ENCODE measurements around the gene LATS2.

LATS2 gene

DNA sequence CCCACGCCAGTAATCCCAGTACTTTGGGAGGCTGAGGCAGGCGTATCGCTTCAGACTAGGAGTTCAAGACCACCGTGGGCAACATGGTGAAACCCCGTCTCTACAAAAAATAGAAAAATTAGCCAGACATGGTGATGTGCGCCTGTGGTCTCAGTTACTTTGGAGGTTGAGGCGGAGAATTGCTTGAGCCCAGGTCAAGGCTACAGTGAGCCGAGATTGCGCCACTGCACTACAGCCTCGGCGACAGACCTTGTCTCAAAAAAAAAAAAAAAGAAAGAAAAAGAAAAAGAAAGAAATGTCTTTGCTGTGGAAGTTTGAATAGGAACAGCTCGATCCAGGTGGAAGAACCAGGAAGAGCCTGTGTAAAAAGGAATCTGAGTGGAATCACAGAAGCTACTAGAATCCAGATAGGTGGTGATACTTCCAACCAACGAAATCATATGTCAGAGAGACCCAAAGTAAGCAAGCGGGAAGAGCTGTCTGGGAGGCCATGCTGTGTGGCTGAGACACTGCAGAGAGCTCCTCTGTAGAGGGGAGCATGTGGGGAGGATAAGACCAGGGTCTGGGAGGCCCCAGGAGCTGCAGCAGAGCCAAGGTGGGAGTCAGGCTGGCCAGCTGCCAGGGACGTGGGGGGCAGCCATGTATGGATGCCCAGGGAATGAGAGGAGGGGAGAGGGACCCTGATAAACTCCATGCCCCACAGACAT, 21.1 kb downstream of the LATS2 start:
- H3K4me1 Mint-ChIP-seq = peaks cover 18% of the 10 kb centered on the region
- ATAC-seq (no peak), DNase-seq (no peak)
- no peaks in the 10 kb centered on the region for H3K9me3 Mint-ChIP-seq
- no peak overlapping the region for H3K27ac Mint-ChIP-seq
- H3K4me3 Mint-ChIP-seq = no peak overlapping the region
- H3K27me3 Mint-ChIP-seq = no peaks in the 10 kb centered on the region

GRCh38 chr13:21039097-21039800, 22.1 kb downstream of the LATS2 start:
- ATAC-seq (no peak), DNase-seq (no peak)
- Mint-ChIP-seq H3K27ac (peak overlapping the region in 1 of 2 donors; percentile 53), H3K4me1 (peaks cover 24% of the 10 kb centered on the region), H3K27me3 (no peaks in the 10 kb centered on the region), H3K9me3 (no peaks in the 10 kb centered on the region), H3K4me3 (no peak overlapping the region)

DNA sequence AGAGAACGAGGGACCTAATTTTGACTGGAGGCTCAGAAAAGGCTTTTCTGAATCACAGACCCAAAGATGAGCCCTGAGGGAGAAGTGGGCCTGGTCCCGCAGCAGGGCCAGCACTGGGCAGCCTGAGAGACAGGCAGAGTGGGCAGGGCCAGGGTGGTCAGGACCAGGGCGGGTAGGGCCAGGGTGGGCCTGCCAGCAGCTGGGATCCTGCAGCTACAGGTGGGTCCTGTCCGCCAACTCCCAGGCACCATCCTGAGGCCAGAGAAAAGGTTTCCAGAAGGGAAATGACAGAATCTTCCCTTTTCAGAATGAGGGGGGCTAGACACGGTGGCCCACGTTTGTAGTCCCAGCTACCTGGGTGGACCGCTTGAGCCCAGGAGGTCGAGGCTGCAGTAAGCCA, 23.7 kb downstream of the LATS2 start:
- Mint-ChIP-seq H3K27me3 (no peaks in the 10 kb centered on the region), H3K4me1 (peaks cover 24% of the 10 kb centered on the region), H3K9me3 (no peaks in the 10 kb centered on the region), H3K4me3 (no peak overlapping the region), H3K27ac (no peak overlapping the region)
- DNase-seq (no peak), ATAC-seq (no peak)

DNA sequence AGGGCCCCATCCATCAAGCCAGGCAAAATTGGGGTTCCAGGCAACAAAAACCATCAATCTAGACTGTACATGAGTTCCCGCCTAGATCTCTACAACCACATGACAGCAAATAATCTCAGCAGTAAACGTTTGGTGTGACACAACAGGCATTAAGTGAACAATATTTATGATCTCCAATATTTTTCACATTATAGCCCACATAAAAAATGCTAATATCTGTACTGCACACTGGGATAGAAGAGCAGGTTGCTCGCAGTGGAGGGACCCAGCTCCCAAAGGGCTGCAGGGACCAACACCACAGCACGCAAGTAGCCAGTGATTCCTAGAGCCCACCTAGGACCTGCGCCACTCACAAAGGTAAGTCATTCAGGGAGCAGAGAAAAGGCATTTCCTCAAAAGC, 25.9 kb downstream of the LATS2 start:
- H3K27me3 Mint-ChIP-seq = no peaks in the 10 kb centered on the region
- ATAC-seq = no peak
- no peak overlapping the region for H3K27ac Mint-ChIP-seq
- no peak overlapping the region for H3K4me3 Mint-ChIP-seq
- H3K4me1 Mint-ChIP-seq = peaks cover 24% of the 10 kb centered on the region
- H3K9me3 Mint-ChIP-seq = no peaks in the 10 kb centered on the region
- DNase-seq = no peak

- Mint-ChIP-seq H3K27me3 (no peaks in the 10 kb centered on the region), H3K4me3 (no peak overlapping the region), H3K4me1 (peaks cover 24% of the 10 kb centered on the region), H3K27ac (peak overlapping the region in 1 of 2 donors; percentile 34), H3K9me3 (no peaks in the 10 kb centered on the region)
- no peak for DNase-seq
- ATAC-seq = no peak
Observed at GRCh38 chr13:21034603-21035191, 26.7 kb downstream of the LATS2 start.

DNA sequence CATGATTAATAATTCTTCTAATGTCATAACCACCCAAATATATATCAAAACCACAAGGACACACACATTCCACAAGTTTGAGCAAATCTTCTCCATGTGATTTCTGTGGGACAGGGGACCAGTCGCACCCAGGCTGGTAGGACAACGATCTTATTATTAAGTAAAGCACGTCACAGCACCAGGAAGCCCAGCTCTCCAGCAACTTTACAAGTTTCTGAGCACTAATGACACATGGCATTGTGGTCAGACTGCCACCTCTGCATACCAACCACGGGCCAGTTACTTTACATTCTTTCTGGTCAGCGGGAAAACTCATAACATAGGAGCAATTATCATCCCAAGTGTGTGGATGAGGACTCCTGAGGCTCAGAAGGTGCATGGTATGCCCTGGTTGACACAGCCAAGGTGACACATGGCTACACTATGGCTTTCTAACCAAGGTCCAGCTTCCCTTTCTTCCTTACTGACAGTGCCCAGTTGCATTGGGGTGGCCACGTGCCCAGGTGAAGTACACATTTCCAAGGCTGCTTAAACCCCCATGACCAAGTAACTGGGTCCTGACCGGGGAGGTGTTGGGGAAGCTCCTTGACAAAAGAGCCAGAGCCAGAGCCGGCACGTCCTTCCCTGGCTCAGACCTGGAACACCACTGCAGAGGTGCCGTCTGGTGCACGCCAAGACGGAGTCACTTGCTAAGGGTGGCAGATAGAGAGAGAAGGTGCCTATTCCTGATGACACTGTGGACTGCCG, 27.4 kb downstream of the LATS2 start:
- no peak for ATAC-seq
- Mint-ChIP-seq H3K4me1 (peaks cover 17% of the 10 kb centered on the region), H3K9me3 (no peaks in the 10 kb centered on the region), H3K4me3 (no peak overlapping the region), H3K27ac (peak overlapping the region in 1 of 2 donors; percentile 34), H3K27me3 (no peaks in the 10 kb centered on the region)
- no peak for DNase-seq

DNA sequence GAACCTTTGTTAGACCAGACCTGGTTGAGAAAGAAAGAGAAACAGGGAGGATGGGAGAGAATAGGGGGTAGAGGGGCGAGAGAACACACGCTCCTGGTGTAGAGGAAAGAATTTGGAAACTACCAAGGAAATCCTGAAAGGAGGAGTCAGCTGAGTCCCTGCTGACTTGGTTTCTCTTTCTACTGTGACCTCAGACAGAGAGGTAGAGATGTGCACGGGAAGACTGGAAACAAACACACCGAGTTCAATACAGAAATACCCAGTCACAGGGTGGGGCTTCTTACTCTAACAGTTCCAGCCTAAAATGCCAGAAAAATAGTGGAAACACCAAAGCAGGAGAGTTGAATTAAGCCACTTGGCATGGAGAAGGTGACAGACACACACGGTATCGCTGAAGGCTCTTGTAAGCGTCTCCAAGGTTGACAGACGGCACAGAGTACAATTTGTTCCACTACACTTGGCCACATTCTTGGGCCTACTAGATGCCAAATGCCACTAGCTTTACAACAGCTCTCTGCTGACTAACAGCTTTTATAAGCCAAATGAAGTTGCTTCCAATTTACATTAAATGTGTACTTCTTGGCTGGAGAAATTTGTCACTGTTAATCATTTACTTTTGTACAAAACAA, 28.1 kb downstream of the LATS2 start:
- H3K27ac Mint-ChIP-seq = no peak overlapping the region
- peaks cover 11% of the 10 kb centered on the region for H3K4me1 Mint-ChIP-seq
- H3K27me3 Mint-ChIP-seq = no peaks in the 10 kb centered on the region
- no peak for DNase-seq
- H3K9me3 Mint-ChIP-seq = no peaks in the 10 kb centered on the region
- ATAC-seq = no peak
- no peak overlapping the region for H3K4me3 Mint-ChIP-seq

- Mint-ChIP-seq H3K27ac (peak overlapping the region in 1 of 2 donors; percentile 36), H3K27me3 (no peaks in the 10 kb centered on the region), H3K4me1 (peaks cover 11% of the 10 kb centered on the region), H3K4me3 (no peak overlapping the region), H3K9me3 (no peaks in the 10 kb centered on the region)
- DNase-seq (no peak), ATAC-seq (no peak)
Observed at GRCh38 chr13:21032656-21033055, 28.7 kb downstream of the LATS2 start.

DNA sequence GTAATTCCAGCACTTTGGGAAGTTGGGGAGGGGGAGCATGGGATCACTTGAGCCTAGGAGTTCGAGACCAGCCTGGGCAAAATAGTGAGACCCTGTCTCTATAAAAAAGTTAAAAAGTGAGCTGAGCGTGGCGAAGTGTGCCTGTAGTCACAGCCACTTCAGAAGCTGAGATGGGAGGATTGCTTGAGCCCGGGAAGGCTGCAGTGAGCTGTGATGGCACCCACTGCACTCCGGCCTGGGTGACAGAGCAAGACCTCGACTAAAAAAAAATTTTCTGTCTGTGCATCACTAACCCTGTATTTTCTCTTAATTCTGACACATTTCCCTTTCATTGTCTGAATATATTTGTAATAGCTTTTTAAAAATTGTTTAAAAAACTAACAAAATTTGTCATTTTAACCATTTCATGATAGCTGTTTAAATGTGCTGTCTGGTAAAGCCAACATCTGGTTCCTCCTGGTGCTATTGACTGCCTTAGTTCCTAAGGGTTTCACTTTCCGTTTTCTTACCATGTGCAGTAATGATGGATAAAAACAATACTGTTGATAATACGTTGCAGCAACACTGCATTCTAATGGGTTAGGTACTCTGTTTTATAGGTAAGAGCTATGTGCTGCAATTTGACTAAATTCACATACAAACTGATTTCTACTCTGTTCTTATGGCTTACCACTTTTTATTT, 29.7 kb downstream of the LATS2 start:
- Mint-ChIP-seq H3K4me3 (no peak overlapping the region), H3K27me3 (no peaks in the 10 kb centered on the region), H3K4me1 (peaks cover 11% of the 10 kb centered on the region), H3K9me3 (no peaks in the 10 kb centered on the region), H3K27ac (peak overlapping the region in 1 of 2 donors; percentile 85)
- DNase-seq = no peak
- no peak for ATAC-seq

DNA sequence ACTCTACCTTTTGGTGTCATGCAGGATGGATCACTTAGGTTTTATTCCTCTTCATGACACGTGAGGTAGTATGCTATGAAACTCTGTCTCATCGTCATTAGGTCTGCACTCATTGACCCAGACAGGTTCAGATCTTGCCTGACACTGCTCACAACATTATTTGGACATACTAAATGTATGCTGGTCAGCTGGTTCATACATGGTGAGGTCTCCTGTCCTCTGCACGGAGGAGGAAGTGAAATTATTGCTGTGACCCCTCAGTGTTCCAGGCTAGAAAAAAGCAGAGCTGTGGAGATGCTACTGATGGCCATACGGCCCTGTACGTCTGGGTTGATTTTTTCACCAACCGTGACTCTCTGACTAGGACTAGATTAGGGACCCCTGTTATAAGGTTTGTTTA, 35.8 kb downstream of the LATS2 start:
- no peak for ATAC-seq
- no peak for DNase-seq
- Mint-ChIP-seq H3K4me3 (no peak overlapping the region), H3K4me1 (no peaks in the 10 kb centered on the region), H3K27ac (no peak overlapping the region), H3K9me3 (no peaks in the 10 kb centered on the region), H3K27me3 (no peaks in the 10 kb centered on the region)

DNA sequence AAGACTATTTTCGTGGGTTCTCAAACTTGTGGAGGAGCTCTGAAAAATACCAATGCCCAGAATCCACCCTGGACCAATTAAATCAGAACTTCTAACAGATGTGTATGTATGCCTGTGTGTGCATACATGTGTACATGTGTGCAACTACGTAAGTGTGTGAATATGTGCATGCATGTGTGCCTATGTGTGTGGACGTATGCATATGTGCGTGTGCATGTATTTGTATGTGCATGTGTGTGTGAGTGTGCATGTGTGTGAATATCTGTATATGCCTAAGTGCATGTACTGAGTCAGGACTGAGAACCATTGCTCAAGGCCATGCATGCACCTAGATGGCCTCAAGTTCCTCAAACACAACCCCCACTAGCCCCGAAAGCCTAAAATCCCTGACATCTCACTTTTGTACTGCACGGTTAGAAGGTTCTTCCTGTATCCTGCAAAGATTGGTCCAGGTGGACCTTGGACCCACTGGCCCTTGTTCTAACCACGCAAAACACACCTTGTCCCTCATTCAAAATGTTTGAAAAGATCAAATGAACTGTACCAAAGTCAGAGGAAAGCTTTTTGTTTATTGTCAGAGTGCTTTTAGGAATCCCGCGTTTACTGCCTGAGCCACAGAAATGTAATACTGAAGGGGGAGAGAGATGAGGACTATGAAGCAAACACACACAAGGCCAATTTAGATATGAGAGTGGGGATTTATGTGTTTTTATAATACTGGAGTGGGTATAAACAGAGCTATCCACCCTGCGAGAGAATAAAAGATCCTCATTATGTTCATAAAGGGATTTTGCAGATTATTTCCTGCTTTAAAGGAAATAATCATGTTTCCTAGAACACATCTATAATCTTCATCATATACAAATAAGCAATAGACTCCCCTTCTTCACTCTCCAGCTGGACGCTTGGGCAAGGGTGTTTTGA, 39.1 kb downstream of the LATS2 start:
- no peaks in the 10 kb centered on the region for H3K27me3 Mint-ChIP-seq
- peaks cover 7% of the 10 kb centered on the region for H3K4me1 Mint-ChIP-seq
- no peak overlapping the region for H3K27ac Mint-ChIP-seq
- H3K4me3 Mint-ChIP-seq = no peak overlapping the region
- ATAC-seq = no peak
- H3K9me3 Mint-ChIP-seq = no peaks in the 10 kb centered on the region
- DNase-seq = no peak

GRCh38 chr13:21020581-21020980, 40.8 kb downstream of the LATS2 start:
- no peaks in the 10 kb centered on the region for H3K27me3 Mint-ChIP-seq
- H3K9me3 Mint-ChIP-seq = peaks cover 0 to 5% of the 10 kb centered on the region in 2 donors
- peaks cover 18% of the 10 kb centered on the region for H3K4me1 Mint-ChIP-seq
- peak overlapping the region in 1 of 2 donors; percentile 42 for H3K27ac Mint-ChIP-seq
- no peak overlapping the region for H3K4me3 Mint-ChIP-seq
- DNase-seq = no peak
- no peak for ATAC-seq

DNA sequence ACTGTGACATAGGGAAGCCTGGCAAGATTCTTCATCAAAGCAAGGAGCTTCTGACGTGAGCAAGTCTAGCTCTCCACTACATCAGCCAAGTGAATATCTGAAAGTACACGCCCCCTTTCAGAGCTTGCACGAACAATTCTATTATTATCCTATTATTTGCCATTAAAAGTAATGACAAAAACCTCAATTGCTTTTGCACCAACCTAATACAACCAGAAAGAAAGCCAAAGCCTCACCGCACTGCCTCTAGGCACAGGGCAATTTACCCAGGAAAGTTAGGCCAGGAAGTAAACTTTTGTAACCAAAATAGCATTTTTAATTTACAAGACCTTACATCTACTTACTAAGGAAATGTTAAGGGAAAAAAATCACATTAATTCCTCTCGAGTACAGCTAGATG, 41.2 kb downstream of the LATS2 start:
- ATAC-seq = no peak
- Mint-ChIP-seq H3K4me1 (peaks cover 18% of the 10 kb centered on the region), H3K27me3 (no peaks in the 10 kb centered on the region), H3K9me3 (peaks cover 0 to 5% of the 10 kb centered on the region in 2 donors), H3K4me3 (no peak overlapping the region), H3K27ac (no peak overlapping the region)
- DNase-seq = no peak

DNA sequence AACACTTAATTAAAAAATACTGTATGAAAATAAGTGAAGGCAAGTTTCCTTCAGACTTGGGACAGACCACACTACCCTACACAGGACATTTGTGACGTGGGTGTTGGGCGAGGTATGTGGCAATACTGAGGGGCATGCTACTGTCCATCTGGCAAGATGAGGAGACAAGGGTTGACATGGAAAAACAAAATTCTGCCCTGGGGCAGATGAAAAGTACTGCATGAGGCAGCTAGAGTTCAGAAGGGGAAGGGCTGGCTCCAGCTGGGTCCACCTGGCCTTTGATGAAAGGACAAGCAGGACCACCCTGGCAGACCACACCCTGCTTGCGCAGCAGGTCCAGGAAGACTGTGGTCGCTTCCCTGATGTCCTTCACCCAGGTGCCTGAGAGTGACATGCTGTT, 43.2 kb downstream of the LATS2 start:
- no peak for ATAC-seq
- H3K4me3 Mint-ChIP-seq = no peak overlapping the region
- H3K9me3 Mint-ChIP-seq = peaks cover 0 to 5% of the 10 kb centered on the region in 2 donors
- H3K27me3 Mint-ChIP-seq = no peaks in the 10 kb centered on the region
- no peak for DNase-seq
- no peak overlapping the region for H3K27ac Mint-ChIP-seq
- H3K4me1 Mint-ChIP-seq = peaks cover 18% of the 10 kb centered on the region
